GM23338 (cell line): ENCODE measurements around the gene SEC14L6. TPM values are rescaled to one million over a fixed set of nuclear protein-coding genes. Genes with fewer than 3 reads are reported as not detected.

Experiments used
- ATAC-seq: fragments of 200-7000 bp; cut with Tn5 transposase; 3 replicates; pipeline ENCODE4 v1.9.1; 2020
- DNase-seq: peaks from one replicate; pipeline ENCODE4 v3.0.0-alpha.2; 2015; ENCODE audit warnings: low spot score
- H2AFZ ChIP-seq: fragments of 200-600 bp; sonication (generic); 2 replicates; pipeline ENCODE4 v1.8.0; 2016; ENCODE audit warnings: antibody characterized with exemption, mild to moderate bottlenecking, moderate library complexity
- H3F3A ChIP-seq: fragments of 200-600 bp; sonication (generic); replicated peaks from 2 replicates; pipeline ENCODE4 v1.8.0; 2017; ENCODE audit warnings: antibody characterized with exemption, mixed run types, low read depth
- H3K27ac ChIP-seq: fragments of 200-600 bp; sonication (generic); 2 replicates; pipeline ENCODE4 v1.6.1; 2016; ENCODE audit warnings: low read depth
- H3K27me3 ChIP-seq: fragments of 200-600 bp; sonication (generic); 2 replicates; pipeline ENCODE4 v1.8.0; 2016; ENCODE audit warnings: mild to moderate bottlenecking, mixed run types, moderate library complexity; ENCODE audit not compliant: insufficient read depth
- H3K36me3 ChIP-seq: fragments of 200-600 bp; sonication (generic); 2 replicates; pipeline ENCODE4 v1.8.0; 2016; ENCODE audit warnings: mild to moderate bottlenecking; ENCODE audit not compliant: insufficient read depth
- H3K4me1 ChIP-seq: fragments of 200-600 bp; sonication (generic); 2 replicates; pipeline ENCODE4 v1.8.0; 2016; ENCODE audit warnings: mild to moderate bottlenecking, moderate library complexity; ENCODE audit not compliant: insufficient read depth
- H3K4me2 ChIP-seq: fragments of 200-600 bp; sonication (generic); 2 replicates; pipeline ENCODE4 v1.7.1; 2017; ENCODE audit warnings: mixed run types
- H3K4me3 ChIP-seq: fragments of 200-600 bp; sonication (generic); 2 replicates; pipeline ENCODE4 v1.6.1; 2016; ENCODE audit warnings: mixed run types
- H3K79me2 ChIP-seq: fragments of 200-600 bp; sonication (generic); replicated peaks from 2 replicates; pipeline ENCODE4 v1.8.0; 2017; ENCODE audit warnings: mild to moderate bottlenecking; ENCODE audit not compliant: insufficient read depth
- H3K9me2 ChIP-seq: fragments of 200-600 bp; sonication (generic); 2 replicates; pipeline ENCODE4 v1.8.0; 2017; ENCODE audit not compliant: insufficient read depth
- H4K20me1 ChIP-seq: fragments of 200-600 bp; sonication (generic); replicated peaks from 2 replicates; pipeline ENCODE4 v1.8.0; 2017; ENCODE audit warnings: mild to moderate bottlenecking; ENCODE audit not compliant: insufficient read depth
- H3K27ac Mint-ChIP-seq: 2 replicates; pipeline ENCODE4 v1.8.0; 2020; ENCODE audit warnings: inconsistent platforms, mild to moderate bottlenecking, moderate library complexity, mixed read lengths
- H3K27me3 Mint-ChIP-seq: 3 replicates; pipeline ENCODE4 v1.8.0; 2022; ENCODE audit warnings: low read depth, mild to moderate bottlenecking, moderate library complexity, mixed read lengths, inconsistent platforms; ENCODE audit not compliant: insufficient read depth, poor library complexity
- H3K36me3 Mint-ChIP-seq: 3 replicates; pipeline ENCODE4 v1.8.0; 2021; ENCODE audit warnings: low read depth, mild to moderate bottlenecking, inconsistent platforms, moderate library complexity, mixed read lengths
- H3K4me1 Mint-ChIP-seq: 3 replicates; pipeline ENCODE4 v1.8.0; 2020; ENCODE audit warnings: mild to moderate bottlenecking, inconsistent platforms, mixed read lengths
- H3K4me3 Mint-ChIP-seq: 3 replicates; pipeline ENCODE4 v1.8.0; 2021; ENCODE audit warnings: moderate library complexity, mild to moderate bottlenecking, inconsistent platforms, mixed read lengths
- H3K9me3 Mint-ChIP-seq: 3 replicates; pipeline ENCODE4 v1.8.0; 2020; ENCODE audit warnings: moderate library complexity, mild to moderate bottlenecking, inconsistent platforms, mixed read lengths
- CREB1 ChIP-seq: fragments of 250-450 bp; sonication (Bioruptor Pico); IDR thresholded peaks from 2 replicates; pipeline ENCODE4 v1.5.0; 2020; ENCODE audit warnings: low read depth, mild to moderate bottlenecking, moderate library complexity
- ETS1 ChIP-seq: IDR thresholded peaks from 2 replicates; pipeline ENCODE4 v1.6.1; 2016; ENCODE audit warnings: antibody characterized with exemption
- EZH2 ChIP-seq: fragments of 200-600 bp; sonication (generic); IDR thresholded peaks from one replicate; pipeline ENCODE4 v1.8.0; 2017; ENCODE audit warnings: antibody characterized with exemption, mild to moderate bottlenecking, low read depth; ENCODE audit not compliant: unreplicated experiment
- EZH2phosphoT487 ChIP-seq: fragments of 200-600 bp; sonication (generic); IDR thresholded peaks from one replicate; pipeline ENCODE4 v1.8.1; 2018; ENCODE audit warnings: antibody characterized with exemption; ENCODE audit not compliant: unreplicated experiment
- JUNB ChIP-seq: IDR thresholded peaks from one replicate; pipeline ENCODE4 v1.6.1; 2016; ENCODE audit warnings: antibody characterized with exemption; ENCODE audit not compliant: unreplicated experiment
- NANOG ChIP-seq: IDR thresholded peaks from 2 replicates; pipeline ENCODE4 v1.6.1; 2016; ENCODE audit warnings: antibody characterized with exemption, borderline replicate concordance
- POLR2AphosphoS5 ChIP-seq: IDR thresholded peaks from 2 replicates; pipeline ENCODE4 v1.6.1; 2016; ENCODE audit warnings: antibody characterized with exemption, low read depth
- REST ChIP-seq: IDR thresholded peaks from one replicate; pipeline ENCODE4 v1.6.1; 2018; ENCODE audit warnings: antibody characterized with exemption; ENCODE audit not compliant: unreplicated experiment
- STAT1 ChIP-seq: IDR thresholded peaks from one replicate; pipeline ENCODE4 v1.6.1; 2016; ENCODE audit warnings: antibody characterized with exemption; ENCODE audit not compliant: unreplicated experiment
- ZNF114 ChIP-seq: fragments of 250-450 bp; sonication (Bioruptor Pico); IDR thresholded peaks from 2 replicates; pipeline ENCODE4 v1.5.0; 2020; ENCODE audit warnings: mild to moderate bottlenecking, moderate library complexity
- ZNF331 ChIP-seq: fragments of 250-450 bp; sonication (Bioruptor Pico); IDR thresholded peaks from 2 replicates; pipeline ENCODE4 v1.5.0; 2020; ENCODE audit warnings: low read depth, mild to moderate bottlenecking, moderate library complexity
- ZNF462 ChIP-seq: fragments of 250-450 bp; sonication (Bioruptor Pico); IDR thresholded peaks from 2 replicates; pipeline ENCODE4 v1.5.0; 2020; ENCODE audit warnings: mild to moderate bottlenecking, moderate library complexity
- polyA plus RNA-seq: library from polyadenylated mRNA; unstranded; fragments of >200 nt; fragmentation: Nextera tagmentation; extraction: Ambion mirVana; gene quantifications from 2 replicates; pipeline ENCODE4 v1.2.1, GENCODE V29; 2016
- total RNA-seq: library from RNA; depleted of rRNA; stranded (reverse); fragments of >200 nt; shearing (Covaris generic); gene quantifications from 2 replicates; pipeline ENCODE4 v1.2.3, GENCODE V29; 2014
- TF ChIP-seq, protein P1 (sequence below), 2 experiments: fragments of 200-600 bp in 1 of 2; sonication (generic) in 1 of 2; conservative IDR thresholded peaks; 2 replicates each; pipeline versions ENCODE4 v1.5.1 to v1.6.1; 2016 to 2017; ENCODE audit warnings: antibody characterized with exemption in 2 of 2, low read depth in 2 of 2, mild to moderate bottlenecking in 2 of 2, moderate library complexity in 1 of 2

SEC14L6 gene
- total and polyA plus RNA-seq, 2 experiments from 2014 or later: 0.84 to 2.1 TPM

GRCh38 chr22:30502911-30503310, 43.6 kb downstream of the SEC14L6 start:
- Mint-ChIP-seq H3K36me3 (no peaks in the 10 kb centered on the region), H3K27ac (no peak overlapping the region), H3K4me1 (no peaks in the 10 kb centered on the region), H3K4me3 (no peak overlapping the region), H3K27me3 (peaks cover 9% of the 10 kb centered on the region), H3K9me3 (no peaks in the 10 kb centered on the region)
- H3K4me2 ChIP-seq: no peak overlapping the region
- DNase-seq (no peak), ATAC-seq (no peak)
- no peaks in the 10 kb centered on the region for H4K20me1 ChIP-seq
- no peaks in the 10 kb centered on the region for H3K9me2 ChIP-seq
- no peaks in the 10 kb centered on the region for H3K79me2 ChIP-seq
- TF ChIP-seq CREB1 (CRISPR knock-in tag) (no peak), NANOG (no peak), ZNF462 (CRISPR knock-in tag) (no peak), EZH2phosphoT487 (no peak), POLR2AphosphoS5 (no peak), EZH2 (no peak), REST (no peak), ZNF331 (CRISPR knock-in tag) (no peak), STAT1 (no peak), ETS1 (no peak), ZNF114 (CRISPR knock-in tag) (no peak), JUNB (no peak)
- TF ChIP-seq, protein P1, sequence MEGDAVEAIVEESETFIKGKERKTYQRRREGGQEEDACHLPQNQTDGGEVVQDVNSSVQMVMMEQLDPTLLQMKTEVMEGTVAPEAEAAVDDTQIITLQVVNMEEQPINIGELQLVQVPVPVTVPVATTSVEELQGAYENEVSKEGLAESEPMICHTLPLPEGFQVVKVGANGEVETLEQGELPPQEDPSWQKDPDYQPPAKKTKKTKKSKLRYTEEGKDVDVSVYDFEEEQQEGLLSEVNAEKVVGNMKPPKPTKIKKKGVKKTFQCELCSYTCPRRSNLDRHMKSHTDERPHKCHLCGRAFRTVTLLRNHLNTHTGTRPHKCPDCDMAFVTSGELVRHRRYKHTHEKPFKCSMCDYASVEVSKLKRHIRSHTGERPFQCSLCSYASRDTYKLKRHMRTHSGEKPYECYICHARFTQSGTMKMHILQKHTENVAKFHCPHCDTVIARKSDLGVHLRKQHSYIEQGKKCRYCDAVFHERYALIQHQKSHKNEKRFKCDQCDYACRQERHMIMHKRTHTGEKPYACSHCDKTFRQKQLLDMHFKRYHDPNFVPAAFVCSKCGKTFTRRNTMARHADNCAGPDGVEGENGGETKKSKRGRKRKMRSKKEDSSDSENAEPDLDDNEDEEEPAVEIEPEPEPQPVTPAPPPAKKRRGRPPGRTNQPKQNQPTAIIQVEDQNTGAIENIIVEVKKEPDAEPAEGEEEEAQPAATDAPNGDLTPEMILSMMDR (conservative IDR thresholded peaks at IDR 0.05; ENCODE audit: low read depth in 2 of 2): no peak
- H3K4me1 ChIP-seq: no peaks in the 10 kb centered on the region
- 0 out of 2 replicates have a peak, but pooled peaks cover 6% of the 10 kb centered on the region for H3K27me3 ChIP-seq
- no peak overlapping the region for H3K4me3 ChIP-seq
- H3F3A ChIP-seq: no peaks in the 10 kb centered on the region
- H3K27ac ChIP-seq: no peak overlapping the region
- no peak overlapping the region for H2AFZ ChIP-seq
- no peaks in the 10 kb centered on the region for H3K36me3 ChIP-seq
